ENCODE data around the gene TBATA.

TBATA gene

GRCh38 chr10:70740406-70741288 is 44.5 kb downstream of the TBATA start:
- DNase-seq = no peak

- no peak for DNase-seq
Measured at GRCh38 chr10:70738761-70739121, 46.4 kb downstream of the TBATA start.

GRCh38 chr10:70738006-70738760 is 47.0 kb downstream of the TBATA start:
- no peak for DNase-seq

- DNase-seq = no peak
Measured at GRCh38 chr10:70737250-70737649, 47.9 kb downstream of the TBATA start.

GRCh38 chr10:70736525-70736924 is 48.7 kb downstream of the TBATA start:
- DNase-seq = no peak

- no peak for DNase-seq
Measured at GRCh38 chr10:70735161-70735560, 50.0 kb downstream of the TBATA start.

- DNase-seq = no peak
Measured at GRCh38 chr10:70733051-70733450, 52.1 kb downstream of the TBATA start.

- no peak for DNase-seq
Measured at GRCh38 chr10:70732569-70732968, 52.6 kb downstream of the TBATA start.

GRCh38 chr10:70730955-70731354 is 54.2 kb downstream of the TBATA start:
- no peak for DNase-seq

GRCh38 chr10:70729763-70730357 is 55.3 kb downstream of the TBATA start:
- no peak for DNase-seq

- DNase-seq = no peak
Measured at GRCh38 chr10:70728328-70728727, 56.8 kb downstream of the TBATA start.

GRCh38 chr10:70726909-70727495 is 58.2 kb downstream of the TBATA start:
- DNase-seq = no peak

GRCh38 chr10:70723771-70724170 is 61.4 kb downstream of the TBATA start:
- DNase-seq = no peak

GRCh38 chr10:70722820-70723424 is 62.3 kb downstream of the TBATA start:
- DNase-seq = no peak

Data from GF-D8 (cell line).